CD14-positive monocyte (primary cell): Measurements from ENCODE around the gene ABCB10. TPM values are rescaled to one million over a fixed set of nuclear protein-coding genes. Genes with fewer than 3 reads are reported as not detected.

Experiments used
- DNase-seq, 3 donors: peaks; one replicate each; pipeline ENCODE4 v3.0.0-alpha.2; 2011 to 2022
- H2AFZ ChIP-seq: 2 replicates; pipeline ENCODE4 v1.6.0; 2012; ENCODE audit warnings: mild to moderate bottlenecking, low read depth, low read length, inconsistent platforms; ENCODE audit not compliant: insufficient read depth, poor library complexity, severe bottlenecking
- H3K27ac ChIP-seq, 2 donors: 1 replicate in 1 of 2; 2 replicates in 1 of 2; pipeline ENCODE4 v1.5.1; 2012 to 2013; ENCODE audit warnings: low read length in 2 of 2, control low read depth in 1 of 2, inconsistent platforms in 1 of 2, low read depth in 1 of 2, mild to moderate bottlenecking in 1 of 2
- H3K27me3 ChIP-seq, 2 donors: one replicate each; pipeline versions ENCODE4 v1.6.0 to v1.6.1; 2011 to 2013; ENCODE audit warnings: low read length in 2 of 2; ENCODE audit not compliant: control insufficient read depth in 2 of 2, insufficient read depth in 2 of 2
- H3K36me3 ChIP-seq, 2 donors: replicated peaks in 1 of 2; 1 replicate in 1 of 2; 2 replicates in 1 of 2; pipeline versions ENCODE4 v1.5.1 to v1.6.1; 2012 to 2013; ENCODE audit warnings: low read length in 2 of 2, control low read depth in 1 of 2, inconsistent platforms in 1 of 2, mild to moderate bottlenecking in 1 of 2; ENCODE audit not compliant: insufficient read depth in 2 of 2, control insufficient read depth in 1 of 2
- H3K4me1 ChIP-seq, 2 donors: 1 replicate in 1 of 2; 2 replicates in 1 of 2; pipeline versions ENCODE4 v1.5.1 to v1.6.1; 2012 to 2013; ENCODE audit warnings: low read length in 2 of 2, control low read depth in 1 of 2, inconsistent platforms in 1 of 2, mild to moderate bottlenecking in 1 of 2, moderate library complexity in 1 of 2; ENCODE audit not compliant: insufficient read depth in 2 of 2, control insufficient read depth in 1 of 2
- H3K4me2 ChIP-seq: replicated peaks from 2 replicates; pipeline ENCODE3; 2012; ENCODE audit warnings: low read length, moderate library complexity, mild to moderate bottlenecking; ENCODE audit not compliant: poor library complexity, severe bottlenecking; ENCODE audit errors: extremely low read depth
- H3K4me3 ChIP-seq, 3 experiments: fragments of 200-600 bp in 1 of 3; sonication (generic) in 1 of 3; replicated peaks in 1 of 3; 1 replicate in 2 of 3; 2 replicates in 1 of 3; pipeline ENCODE4 v1.5.1; 2011 to 2013; ENCODE audit warnings: low read length in 3 of 3, mild to moderate bottlenecking in 3 of 3, control low read depth in 2 of 3, low read depth in 2 of 3, inconsistent platforms in 1 of 3, moderate library complexity in 1 of 3
- H3K79me2 ChIP-seq: 2 replicates; pipeline ENCODE4 v1.6.0; 2012; ENCODE audit warnings: mild to moderate bottlenecking, control low read depth, inconsistent platforms, low read length, moderate library complexity; ENCODE audit not compliant: insufficient read depth
- H3K9ac ChIP-seq: 2 replicates; pipeline ENCODE4 v1.6.0; 2017; ENCODE audit warnings: low read length, mild to moderate bottlenecking; ENCODE audit not compliant: insufficient read depth, poor library complexity, severe bottlenecking
- H3K9me3 ChIP-seq, 2 donors: replicated peaks in 1 of 2; 1 replicate in 1 of 2; 2 replicates in 1 of 2; pipeline versions ENCODE4 v1.5.1 to v1.6.1; 2012 to 2013; ENCODE audit warnings: low read length in 2 of 2, control low read depth in 1 of 2; ENCODE audit not compliant: control insufficient read depth in 1 of 2, insufficient read depth in 1 of 2
- H4K20me1 ChIP-seq: 2 replicates; pipeline ENCODE4 v1.6.0; 2012; ENCODE audit warnings: mild to moderate bottlenecking, low read length, control low read depth, moderate library complexity; ENCODE audit not compliant: insufficient read depth
- H3K27ac Mint-ChIP-seq, 7 donors: one replicate each; pipeline ENCODE4 v1.8.0; 2020; ENCODE audit warnings: mild to moderate bottlenecking in 7 of 7, mixed read lengths in 7 of 7, moderate library complexity in 6 of 7, inconsistent platforms in 2 of 7
- H3K27me3 Mint-ChIP-seq, 3 donors: one replicate each; pipeline ENCODE4 v1.8.0; 2021 to 2022; ENCODE audit warnings: low read depth in 3 of 3, mild to moderate bottlenecking in 3 of 3, mixed read lengths in 3 of 3, moderate library complexity in 3 of 3, inconsistent platforms in 1 of 3
- H3K36me3 Mint-ChIP-seq, 2 donors: one replicate each; pipeline ENCODE4 v1.8.0; 2020; ENCODE audit warnings: mixed read lengths in 2 of 2, inconsistent platforms in 1 of 2, mild to moderate bottlenecking in 1 of 2
- H3K4me1 Mint-ChIP-seq: one replicate; pipeline ENCODE4 v1.8.0; 2020; ENCODE audit warnings: mild to moderate bottlenecking, mixed read lengths
- H3K4me3 Mint-ChIP-seq, 2 donors: one replicate each; pipeline ENCODE4 v1.8.0; 2020; ENCODE audit warnings: mild to moderate bottlenecking in 2 of 2, mixed read lengths in 2 of 2, moderate library complexity in 1 of 2
- H3K9me3 Mint-ChIP-seq, 7 donors: one replicate each; pipeline ENCODE4 v1.8.0; 2020 to 2022; ENCODE audit warnings: mixed read lengths in 7 of 7, mild to moderate bottlenecking in 6 of 7, moderate library complexity in 6 of 7, inconsistent platforms in 2 of 7
- WGBS: methylation state at CpG from one replicate; pipeline ENCODE4 v1.1.5; 2013; ENCODE audit warnings: missing lambda C conversion rate; ENCODE audit not compliant: insufficient coverage; 5-methylcytosine and 5-hydroxymethylcytosine counted together
- intact Hi-C, 2 donors: fragments of 100-400 bp; cut with micrococcal nuclease; formaldehyde crosslinking; loops; one replicate each; pipeline versions ENCODE4 v1.15.0 to v1.15.1; 2023
- polyA plus RNA-seq, 3 donors: library from polyadenylated mRNA; depleted of rRNA in 1 of 3; unstranded in 2 of 3; stranded (reverse) in 1 of 3; fragments of 300-500 nt in 2 of 3; fragments of >200 nt in 1 of 3; fragmentation: Illumina TruSeq in 2 of 3; gene quantifications; 1 replicate in 2 of 3; 2 replicates in 1 of 3; pipeline ENCODE4 v1.2.3, GENCODE V29; 2012 to 2021
- TF ChIP-seq, protein P1 (sequence below): fragments of 200-600 bp; IDR thresholded peaks from one replicate; pipeline ENCODE4 v1.8.0; 2022; ENCODE audit warnings: antibody characterized with exemption, mild to moderate bottlenecking

ABCB10 gene
- polyA plus RNA-seq, 3 donors = 5.4 to 12.9 (median 11.4) TPM

DNA sequence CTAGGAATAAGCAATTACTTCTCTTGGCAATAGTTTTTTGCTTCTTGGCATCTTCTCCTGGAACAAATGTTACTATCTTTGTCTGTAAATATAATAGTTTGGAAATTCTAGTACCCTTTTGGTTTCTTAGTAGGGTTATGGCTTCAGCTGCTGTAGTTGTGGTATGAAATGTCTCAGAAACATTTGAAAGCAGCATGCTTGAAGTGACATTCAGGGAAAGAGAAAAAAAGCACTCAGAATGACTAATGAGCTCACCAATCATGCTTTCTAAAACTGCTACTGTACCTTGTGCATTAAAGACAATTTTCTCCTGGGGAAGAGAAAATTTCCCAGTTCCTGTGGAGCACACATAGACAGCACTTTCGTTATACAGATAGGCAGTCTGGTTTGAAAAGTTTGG is 71.3 kb downstream of the ABCB10 start:
- WGBS = no CpG with 5 or more reads among the region's 1 CpG
- Histone ChIP-seq H3K4me2 (no peak overlapping the region), H3K79me2 (no peaks in the 10 kb centered on the region), H3K36me3 (peaks cover 77 to 97% of the 10 kb centered on the region in 2 donors), H4K20me1 (peaks cover 3% of the 10 kb centered on the region), H3K9me3 (no peaks in the 10 kb centered on the region), H2AFZ (no peak overlapping the region), H3K27me3 (no peaks in the 10 kb centered on the region), H3K27ac (no peak overlapping the region), H3K4me3 (no peak overlapping the region), H3K9ac (no peak overlapping the region), H3K4me1 (no peaks in the 10 kb centered on the region)
- DNase-seq = no peak
- intact Hi-C loops = no loop called here
- H3K4me1 Mint-ChIP-seq = no peaks in the 10 kb centered on the region
- H3K4me3 Mint-ChIP-seq = no peak overlapping the region
- H3K9me3 Mint-ChIP-seq = no peaks in the 10 kb centered on the region
- TF ChIP-seq, protein P1, sequence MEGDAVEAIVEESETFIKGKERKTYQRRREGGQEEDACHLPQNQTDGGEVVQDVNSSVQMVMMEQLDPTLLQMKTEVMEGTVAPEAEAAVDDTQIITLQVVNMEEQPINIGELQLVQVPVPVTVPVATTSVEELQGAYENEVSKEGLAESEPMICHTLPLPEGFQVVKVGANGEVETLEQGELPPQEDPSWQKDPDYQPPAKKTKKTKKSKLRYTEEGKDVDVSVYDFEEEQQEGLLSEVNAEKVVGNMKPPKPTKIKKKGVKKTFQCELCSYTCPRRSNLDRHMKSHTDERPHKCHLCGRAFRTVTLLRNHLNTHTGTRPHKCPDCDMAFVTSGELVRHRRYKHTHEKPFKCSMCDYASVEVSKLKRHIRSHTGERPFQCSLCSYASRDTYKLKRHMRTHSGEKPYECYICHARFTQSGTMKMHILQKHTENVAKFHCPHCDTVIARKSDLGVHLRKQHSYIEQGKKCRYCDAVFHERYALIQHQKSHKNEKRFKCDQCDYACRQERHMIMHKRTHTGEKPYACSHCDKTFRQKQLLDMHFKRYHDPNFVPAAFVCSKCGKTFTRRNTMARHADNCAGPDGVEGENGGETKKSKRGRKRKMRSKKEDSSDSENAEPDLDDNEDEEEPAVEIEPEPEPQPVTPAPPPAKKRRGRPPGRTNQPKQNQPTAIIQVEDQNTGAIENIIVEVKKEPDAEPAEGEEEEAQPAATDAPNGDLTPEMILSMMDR = no peak
- peaks cover 0 to 2% (median 0%) of the 10 kb centered on the region in 3 donors for H3K27me3 Mint-ChIP-seq
- H3K36me3 Mint-ChIP-seq = peaks cover 68 to 84% of the 10 kb centered on the region in 2 donors
- H3K27ac Mint-ChIP-seq = no peak overlapping the region

DNA sequence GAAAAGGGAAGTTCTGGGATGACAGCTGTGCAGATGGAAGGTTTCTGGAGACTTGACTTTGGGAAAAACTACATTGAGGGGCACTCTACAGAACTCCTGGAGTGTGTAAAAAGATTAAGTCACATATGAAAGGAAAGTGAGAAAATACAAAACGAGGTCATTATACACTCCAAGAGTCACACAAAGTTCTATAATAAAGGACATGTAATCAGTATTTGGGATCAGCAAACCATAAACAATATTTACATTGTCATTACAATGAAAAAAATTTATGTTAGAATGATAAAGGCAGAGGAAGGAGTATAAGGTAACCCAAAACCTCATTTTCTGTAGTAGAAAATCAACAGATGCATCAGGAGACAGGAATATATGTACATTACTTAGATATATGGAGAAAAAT is 73.2 kb downstream of the ABCB10 start:
- Histone ChIP-seq H3K27me3 (no peaks in the 10 kb centered on the region), H3K4me2 (no peak overlapping the region), H3K9me3 (no peaks in the 10 kb centered on the region), H3K36me3 (peaks cover 74 to 94% of the 10 kb centered on the region in 2 donors), H3K9ac (no peak overlapping the region), H2AFZ (no peak overlapping the region), H3K79me2 (no peaks in the 10 kb centered on the region), H3K27ac (no peak overlapping the region), H3K4me3 (no peak overlapping the region), H3K4me1 (no peaks in the 10 kb centered on the region), H4K20me1 (peaks cover 3% of the 10 kb centered on the region)
- Mint-ChIP-seq H3K27me3 (peaks cover 0 to 3% (median 0%) of the 10 kb centered on the region in 3 donors), H3K4me1 (no peaks in the 10 kb centered on the region), H3K4me3 (no peak overlapping the region), H3K9me3 (no peaks in the 10 kb centered on the region), H3K27ac (no peak overlapping the region), H3K36me3 (peaks cover 73 to 90% of the 10 kb centered on the region in 2 donors)
- DNase-seq = no peak
- WGBS = no CpG with 5 or more reads among the region's 1 CpG
- TF ChIP-seq, protein P1 = no peak
- intact Hi-C loops = no loop called here
